A549 (cell line): ENCODE data around the gene PAK1.

Experiments used
- CBX2 ChIP-seq: fragments of 200-600 bp; sonication (generic); IDR thresholded peaks from 2 replicates; pipeline ENCODE4 v1.6.1; 2016; ENCODE audit warnings: low read depth, mild to moderate bottlenecking, borderline replicate concordance
- ESRRA ChIP-seq: fragments of 150-350 bp; IDR thresholded peaks from 2 replicates; pipeline ENCODE4 v1.6.1; 2014; ENCODE audit warnings: mild to moderate bottlenecking, low read length, borderline replicate concordance
- HDAC2 ChIP-seq: fragments of 200-600 bp; sonication (generic); IDR thresholded peaks from 2 replicates; pipeline ENCODE4 v1.6.1; 2016
- HOXA7 ChIP-seq: fragments of 250-450 bp; sonication (Bioruptor Pico); IDR thresholded peaks from 2 replicates; pipeline ENCODE4 v1.5.0; 2020; ENCODE audit warnings: mild to moderate bottlenecking, moderate library complexity
- POLR2A ChIP-seq: IDR thresholded peaks from 2 replicates; pipeline ENCODE4 v1.6.1; 2012; ENCODE audit warnings: mild to moderate bottlenecking, low read length
- POLR2AphosphoS2 ChIP-seq: conservative IDR thresholded peaks from 2 replicates; pipeline ENCODE4 v1.6.1; 2012; ENCODE audit warnings: low read length, improper control_type of control experiment, inconsistent platforms
- REST ChIP-seq: fragments of 200-600 bp; sonication (generic); IDR thresholded peaks from 2 replicates; pipeline ENCODE4 v1.6.1; 2016; ENCODE audit warnings: antibody characterized with exemption, mild to moderate bottlenecking, moderate library complexity
- RFX5 ChIP-seq: fragments of 450-650 bp; IDR thresholded peaks from 2 replicates; pipeline ENCODE4 v1.7.1; 2014; ENCODE audit warnings: antibody characterized with exemption, mild to moderate bottlenecking, moderate library complexity
- RNF2 ChIP-seq: fragments of 200-600 bp; sonication (generic); IDR thresholded peaks from 2 replicates; pipeline ENCODE4 v1.6.1; 2016; ENCODE audit warnings: low read depth, mild to moderate bottlenecking, antibody characterized with exemption, moderate library complexity, borderline replicate concordance
- SMC3 ChIP-seq: fragments of >200 bp; sonication (Bioruptor Twin); formaldehyde crosslinking; IDR thresholded peaks from 3 replicates; pipeline ENCODE4 v1.6.1; 2018; ENCODE audit warnings: inconsistent platforms
- ZFP36 ChIP-seq: fragments of 450-650 bp; IDR thresholded peaks from 2 replicates; pipeline ENCODE4 v1.6.1; 2014; ENCODE audit warnings: borderline replicate concordance; ENCODE audit not compliant: partially characterized antibody
- TF ChIP-seq, protein P1 (sequence below): fragments of >200 bp; sonication (Bioruptor Twin); formaldehyde crosslinking; IDR thresholded peaks from 3 replicates; pipeline ENCODE4 v1.5.1; 2016
- TF ChIP-seq, protein P2 (sequence below): fragments of 450-650 bp; IDR thresholded peaks from 2 replicates; pipeline ENCODE4 v1.6.1; 2014; ENCODE audit warnings: antibody characterized with exemption

GRCh38 chr11:77384571-77384970, 89.3 kb downstream of the PAK1 start:
- no peak for TF ChIP-seq CBX2
- no peak for TF ChIP-seq RNF2
- TF ChIP-seq ZFP36, result no peak
- TF ChIP-seq SMC3, result no peak
- TF ChIP-seq RFX5, result no peak
- TF ChIP-seq, protein P1, sequence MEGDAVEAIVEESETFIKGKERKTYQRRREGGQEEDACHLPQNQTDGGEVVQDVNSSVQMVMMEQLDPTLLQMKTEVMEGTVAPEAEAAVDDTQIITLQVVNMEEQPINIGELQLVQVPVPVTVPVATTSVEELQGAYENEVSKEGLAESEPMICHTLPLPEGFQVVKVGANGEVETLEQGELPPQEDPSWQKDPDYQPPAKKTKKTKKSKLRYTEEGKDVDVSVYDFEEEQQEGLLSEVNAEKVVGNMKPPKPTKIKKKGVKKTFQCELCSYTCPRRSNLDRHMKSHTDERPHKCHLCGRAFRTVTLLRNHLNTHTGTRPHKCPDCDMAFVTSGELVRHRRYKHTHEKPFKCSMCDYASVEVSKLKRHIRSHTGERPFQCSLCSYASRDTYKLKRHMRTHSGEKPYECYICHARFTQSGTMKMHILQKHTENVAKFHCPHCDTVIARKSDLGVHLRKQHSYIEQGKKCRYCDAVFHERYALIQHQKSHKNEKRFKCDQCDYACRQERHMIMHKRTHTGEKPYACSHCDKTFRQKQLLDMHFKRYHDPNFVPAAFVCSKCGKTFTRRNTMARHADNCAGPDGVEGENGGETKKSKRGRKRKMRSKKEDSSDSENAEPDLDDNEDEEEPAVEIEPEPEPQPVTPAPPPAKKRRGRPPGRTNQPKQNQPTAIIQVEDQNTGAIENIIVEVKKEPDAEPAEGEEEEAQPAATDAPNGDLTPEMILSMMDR, result no peak
- TF ChIP-seq POLR2AphosphoS2, result no peak
- TF ChIP-seq ESRRA, result no peak
- no peak for TF ChIP-seq HDAC2
- no peak for TF ChIP-seq REST
- TF ChIP-seq, protein P2, sequence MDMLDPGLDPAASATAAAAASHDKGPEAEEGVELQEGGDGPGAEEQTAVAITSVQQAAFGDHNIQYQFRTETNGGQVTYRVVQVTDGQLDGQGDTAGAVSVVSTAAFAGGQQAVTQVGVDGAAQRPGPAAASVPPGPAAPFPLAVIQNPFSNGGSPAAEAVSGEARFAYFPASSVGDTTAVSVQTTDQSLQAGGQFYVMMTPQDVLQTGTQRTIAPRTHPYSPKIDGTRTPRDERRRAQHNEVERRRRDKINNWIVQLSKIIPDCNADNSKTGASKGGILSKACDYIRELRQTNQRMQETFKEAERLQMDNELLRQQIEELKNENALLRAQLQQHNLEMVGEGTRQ, result no peak
- TF ChIP-seq POLR2A, result no peak
- no peak for TF ChIP-seq HOXA7
